DND-41 (cell line): ENCODE results near the gene ZC3H18.

Source experiments
- ATAC-seq: fragments of 200-7000 bp; cut with Tn5 transposase; 3 replicates; pipeline ENCODE4 v1.9.1; 2021; ENCODE audit warnings: low read depth; ENCODE audit not compliant: insufficient read depth
- DNase-seq: peaks from one replicate; pipeline ENCODE4 v3.0.0-alpha.2; 2020
- H2AFZ ChIP-seq: 2 replicates; pipeline ENCODE4 v1.6.0; 2012; ENCODE audit warnings: low read depth, low read length
- H3K27ac ChIP-seq: 2 replicates; pipeline ENCODE4 v1.5.1; 2012; ENCODE audit warnings: low read length, inconsistent platforms
- H3K27me3 ChIP-seq: fragments of 200-600 bp; sonication (generic); 2 replicates; pipeline ENCODE4 v1.6.0; 2012; ENCODE audit warnings: low read length, mild to moderate bottlenecking, inconsistent platforms; ENCODE audit not compliant: insufficient read depth, poor library complexity
- H3K36me3 ChIP-seq: 2 replicates; pipeline ENCODE4 v1.5.1; 2012; ENCODE audit warnings: low read length, inconsistent platforms; ENCODE audit not compliant: insufficient read depth
- H3K4me1 ChIP-seq: 2 replicates; pipeline ENCODE4 v1.5.1; 2012; ENCODE audit warnings: mild to moderate bottlenecking, low read length; ENCODE audit not compliant: insufficient read depth
- H3K4me2 ChIP-seq: 2 replicates; pipeline ENCODE4 v1.6.0; 2012; ENCODE audit warnings: mild to moderate bottlenecking, moderate library complexity, low read length, inconsistent platforms; ENCODE audit not compliant: insufficient read depth
- H3K4me3 ChIP-seq, 2 experiments: fragments of 200-600 bp in 1 of 2; shearing (Covaris generic) in 1 of 2; 2 replicates each; pipeline ENCODE4 v1.5.1; 2012 to 2016; ENCODE audit warnings: inconsistent platforms in 2 of 2, low read length in 2 of 2, mild to moderate bottlenecking in 2 of 2, low read depth in 1 of 2, moderate library complexity in 1 of 2
- H3K79me2 ChIP-seq: 2 replicates; pipeline ENCODE4 v1.6.0; 2012; ENCODE audit warnings: low read length, inconsistent platforms; ENCODE audit not compliant: insufficient read depth
- H3K9ac ChIP-seq: 2 replicates; pipeline ENCODE4 v1.6.0; 2012; ENCODE audit warnings: low read depth, mild to moderate bottlenecking, inconsistent platforms, low read length, moderate library complexity
- H3K9me3 ChIP-seq: 2 replicates; pipeline ENCODE4 v1.5.1; 2012; ENCODE audit warnings: low read length, moderate library complexity, mild to moderate bottlenecking, inconsistent platforms; ENCODE audit not compliant: insufficient read depth, severe bottlenecking
- H4K20me1 ChIP-seq: 2 replicates; pipeline ENCODE4 v1.6.0; 2012; ENCODE audit warnings: low read length; ENCODE audit not compliant: insufficient read depth
- CTCF ChIP-seq: IDR thresholded peaks from 2 replicates; pipeline ENCODE4 v1.5.1; 2012; ENCODE audit warnings: borderline replicate concordance, low read length, moderate library complexity, mild to moderate bottlenecking; ENCODE audit not compliant: poor library complexity, severe bottlenecking; ENCODE audit errors: extremely low read depth
- EZH2 ChIP-seq: IDR thresholded peaks from 3 replicates; pipeline ENCODE4 v1.6.1; 2012; ENCODE audit warnings: borderline replicate concordance, low read depth, mild to moderate bottlenecking, moderate library complexity, low read length, inconsistent platforms; ENCODE audit not compliant: severe bottlenecking

The ZC3H18 gene

GRCh38 chr16:88575251-88575650, 5.0 kb downstream of the ZC3H18 start:
- no peak overlapping the region for H3K4me2 ChIP-seq
- H3K79me2 ChIP-seq, result peaks cover 99% of the 10 kb centered on the region
- no peaks in the 10 kb centered on the region for H3K9me3 ChIP-seq
- H3K4me1 ChIP-seq, result peaks cover 31% of the 10 kb centered on the region
- no peak overlapping the region for H3K27ac ChIP-seq
- peaks cover 81% of the 10 kb centered on the region for H3K36me3 ChIP-seq
- H2AFZ ChIP-seq, result no peak overlapping the region
- peaks cover 90% of the 10 kb centered on the region for H4K20me1 ChIP-seq
- no peak for TF ChIP-seq EZH2
- TF ChIP-seq CTCF, result no peak
- H3K9ac ChIP-seq, result no peak overlapping the region
- H3K4me3 ChIP-seq, result no peak overlapping the region
- H3K27me3 ChIP-seq, result no peaks in the 10 kb centered on the region
- ATAC-seq (no peak), DNase-seq (no peak)

- ATAC-seq (no peak), DNase-seq (no peak)
- Histone ChIP-seq H3K9me3 (no peaks in the 10 kb centered on the region), H3K4me1 (peaks cover 25% of the 10 kb centered on the region), H4K20me1 (peaks cover 91% of the 10 kb centered on the region), H3K4me2 (no peak overlapping the region), H3K27ac (no peak overlapping the region), H3K36me3 (peaks cover 92% of the 10 kb centered on the region), H3K79me2 (peaks cover 99% of the 10 kb centered on the region), H3K4me3 (no peak overlapping the region), H2AFZ (no peak overlapping the region), H3K9ac (no peak overlapping the region), H3K27me3 (no peaks in the 10 kb centered on the region)
- no peak for TF ChIP-seq EZH2
- no peak for TF ChIP-seq CTCF
These were observed 6.1 kb downstream of the ZC3H18 start for GRCh38 chr16:88576307-88576706.

- no peak for TF ChIP-seq EZH2
- TF ChIP-seq CTCF, result no peak
- DNase-seq (no peak), ATAC-seq (no peak)
- Histone ChIP-seq H3K36me3 (peaks cover 90% of the 10 kb centered on the region), H4K20me1 (peaks cover 90% of the 10 kb centered on the region), H3K4me2 (no peak overlapping the region), H3K27ac (no peak overlapping the region), H3K27me3 (no peaks in the 10 kb centered on the region), H3K79me2 (peaks cover 97% of the 10 kb centered on the region), H3K9ac (no peak overlapping the region), H3K4me3 (no peak overlapping the region), H3K9me3 (no peaks in the 10 kb centered on the region), H2AFZ (no peak overlapping the region), H3K4me1 (peaks cover 17% of the 10 kb centered on the region)
These were observed 7.0 kb downstream of the ZC3H18 start for GRCh38 chr16:88577166-88577565.
